A549 treated with dexamethasone at 1 μM for 4 hours (cell line): ENCODE data around the gene INTS4. TPM values are rescaled to one million over a fixed set of nuclear protein-coding genes. Genes with fewer than 3 reads are reported as not detected.

Source experiments
- total RNA-seq: library from RNA; stranded (reverse); fragments of 200-300 nt; extraction: Qiagen RNA extraction; gene quantifications from 5 replicates; pipeline ENCODE4 v1.2.3, GENCODE V29; 2022

INTS4 gene, protein sequence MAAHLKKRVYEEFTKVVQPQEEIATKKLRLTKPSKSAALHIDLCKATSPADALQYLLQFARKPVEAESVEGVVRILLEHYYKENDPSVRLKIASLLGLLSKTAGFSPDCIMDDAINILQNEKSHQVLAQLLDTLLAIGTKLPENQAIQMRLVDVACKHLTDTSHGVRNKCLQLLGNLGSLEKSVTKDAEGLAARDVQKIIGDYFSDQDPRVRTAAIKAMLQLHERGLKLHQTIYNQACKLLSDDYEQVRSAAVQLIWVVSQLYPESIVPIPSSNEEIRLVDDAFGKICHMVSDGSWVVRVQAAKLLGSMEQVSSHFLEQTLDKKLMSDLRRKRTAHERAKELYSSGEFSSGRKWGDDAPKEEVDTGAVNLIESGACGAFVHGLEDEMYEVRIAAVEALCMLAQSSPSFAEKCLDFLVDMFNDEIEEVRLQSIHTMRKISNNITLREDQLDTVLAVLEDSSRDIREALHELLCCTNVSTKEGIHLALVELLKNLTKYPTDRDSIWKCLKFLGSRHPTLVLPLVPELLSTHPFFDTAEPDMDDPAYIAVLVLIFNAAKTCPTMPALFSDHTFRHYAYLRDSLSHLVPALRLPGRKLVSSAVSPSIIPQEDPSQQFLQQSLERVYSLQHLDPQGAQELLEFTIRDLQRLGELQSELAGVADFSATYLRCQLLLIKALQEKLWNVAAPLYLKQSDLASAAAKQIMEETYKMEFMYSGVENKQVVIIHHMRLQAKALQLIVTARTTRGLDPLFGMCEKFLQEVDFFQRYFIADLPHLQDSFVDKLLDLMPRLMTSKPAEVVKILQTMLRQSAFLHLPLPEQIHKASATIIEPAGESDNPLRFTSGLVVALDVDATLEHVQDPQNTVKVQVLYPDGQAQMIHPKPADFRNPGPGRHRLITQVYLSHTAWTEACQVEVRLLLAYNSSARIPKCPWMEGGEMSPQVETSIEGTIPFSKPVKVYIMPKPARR
- 16.7 to 21.5 TPM (median 19.1 TPM) in 5 replicates for total RNA-seq

DNA sequence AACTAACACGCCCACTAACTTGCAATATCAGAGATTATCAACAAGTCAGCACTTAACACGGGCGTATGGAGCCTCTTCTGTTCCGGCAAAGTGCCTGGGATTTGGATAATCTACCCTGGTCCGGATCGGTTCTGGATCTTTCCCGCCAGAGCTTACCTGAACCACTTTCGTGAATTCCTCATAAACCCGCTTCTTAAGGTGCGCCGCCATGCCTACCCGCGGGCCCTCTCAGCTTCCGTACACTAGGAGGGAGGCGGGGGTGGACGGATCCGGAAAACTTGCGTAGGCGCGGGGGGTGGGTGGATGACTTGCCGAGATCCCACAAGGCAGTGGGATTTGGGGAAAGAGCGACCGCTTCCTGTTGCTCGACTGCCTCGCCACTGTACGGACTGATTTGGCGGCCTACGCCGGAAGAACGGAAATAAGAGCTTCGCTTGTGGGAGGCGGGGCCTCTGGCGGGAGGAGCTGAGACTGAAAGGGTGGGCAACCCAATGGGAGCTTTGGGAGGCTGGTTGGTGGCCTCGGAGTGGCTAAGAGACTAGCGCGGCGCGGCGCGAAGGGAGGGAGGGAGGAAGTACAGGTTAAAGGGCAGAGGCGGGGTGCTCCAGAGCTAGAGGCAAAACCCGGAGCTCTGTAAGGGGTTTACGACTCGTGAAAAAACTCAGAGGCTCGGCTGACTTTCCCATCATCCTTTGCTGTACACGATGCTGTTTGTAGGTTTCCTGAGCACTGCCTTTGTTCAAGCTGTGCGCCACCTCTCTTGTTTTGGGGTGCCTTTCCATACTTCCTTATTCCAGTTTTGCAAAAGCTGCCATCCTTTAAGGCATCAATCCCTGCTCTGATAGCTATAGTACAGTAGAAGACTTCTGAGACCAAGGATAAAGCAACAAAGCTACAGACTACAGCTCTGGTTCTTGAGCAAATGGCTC lies at the start of gene INTS4:
Gene INTS4, minus strand, starts transcription at position 235 of the 929 bp plus-strand sequence. Its CDS starts 25 bp downstream, at position 210.

GRCh38 chr11:78022397-78023396 lies 28.2 kb upstream of the INTS4 start, which contains the start of gene KCTD14:
Gene KCTD14 (minus strand): TSS chr11:78023276. CDS start chr11:78023249, 27 bp downstream.

Other genes with a start within 250 kb of the INTS4 start
- gene RSF1, start 173.9 kb downstream of the INTS4 start, total RNA-seq = 13.4 to 21.7 TPM (median 16.7 TPM) in 5 replicates
- 23.8 to 39.4 TPM (median 26.0 TPM) in 5 replicates for gene AAMDC, start 173.5 kb downstream of the INTS4 start, total RNA-seq
- 1.6 to 1.9 TPM (median 1.6 TPM) in 5 replicates for gene KCTD14, start 28.6 kb upstream of the INTS4 start, total RNA-seq
- gene THRSP, start 69.2 kb upstream of the INTS4 start, total RNA-seq = not detected in 5 replicates
- gene NDUFC2, start 85.2 kb upstream of the INTS4 start, total RNA-seq = 228 to 300 TPM (median 235 TPM) in 5 replicates
- gene ALG8, start 145.0 kb upstream of the INTS4 start, total RNA-seq = 48.8 to 67.1 TPM (median 61.6 TPM) in 5 replicates
- gene KCTD21, start 194.0 kb upstream of the INTS4 start, total RNA-seq = 7.3 to 8.7 TPM (median 7.7 TPM) in 5 replicates
- gene USP35, start 194.3 kb upstream of the INTS4 start, total RNA-seq = 5.9 to 8.2 TPM (median 7.7 TPM) in 5 replicates